NCI-H2107 treated with DMSO at 0.1 percent for 48 hours (cell line): ENCODE measurements around the gene TRAPPC12.

Experiments used
- DNase-seq: peaks from one replicate; lab custom pipeline; 2025; ENCODE audit not compliant: unreplicated experiment; lab: John Stamatoyannopoulos, UW

TRAPPC12 gene

GRCh38 chr2:3465844-3466481, 86.5 kb downstream of the TRAPPC12 start:
- DNase-seq, result no peak

DNA sequence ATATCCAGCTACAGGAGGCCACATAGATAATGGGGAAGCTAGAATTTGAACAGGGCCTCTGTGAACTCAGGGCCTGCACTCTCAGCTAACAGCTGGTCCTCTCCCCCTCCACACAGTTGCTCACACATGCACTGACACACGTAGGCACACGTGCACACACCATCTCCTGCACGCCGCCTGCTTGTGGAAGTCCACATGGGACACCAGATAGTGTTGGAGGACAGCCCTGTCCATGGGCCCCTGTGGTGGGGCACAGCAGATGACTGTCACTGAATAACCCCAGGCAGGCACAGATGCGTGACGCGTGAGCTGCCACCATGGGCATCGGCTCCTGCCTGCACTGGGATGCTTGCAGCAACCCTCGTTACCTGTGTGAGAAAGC, 87.0 kb downstream of the TRAPPC12 start:
- DNase-seq, result no peak

DNA sequence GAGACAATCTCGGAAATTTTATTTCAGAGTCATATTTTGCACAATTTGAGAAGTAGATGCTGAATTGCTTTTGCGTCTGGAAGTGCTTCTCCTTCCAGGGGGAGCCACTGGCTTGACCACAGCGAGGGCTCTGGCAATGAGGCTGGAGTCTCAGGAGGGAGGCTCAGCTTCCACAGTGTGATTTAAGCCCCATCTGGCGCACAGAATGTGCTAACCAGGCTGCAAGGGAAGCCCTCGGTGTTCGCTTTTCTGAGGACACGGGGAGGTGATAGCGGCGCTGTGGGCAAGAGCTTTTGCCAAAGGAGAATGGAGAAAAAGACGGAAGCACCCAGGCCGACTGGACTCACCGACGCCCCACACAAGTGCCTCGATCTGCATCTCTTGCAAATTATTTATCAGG, 87.5 kb downstream of the TRAPPC12 start:
- DNase-seq, result no peak

- DNase-seq, result no peak
Observed at GRCh38 chr2:3467654-3468053, 88.2 kb downstream of the TRAPPC12 start.

- no peak for DNase-seq
Observed at GRCh38 chr2:3468296-3468988, 88.9 kb downstream of the TRAPPC12 start.

GRCh38 chr2:3469486-3469885, 90.0 kb downstream of the TRAPPC12 start:
- DNase-seq, result no peak

GRCh38 chr2:3470166-3470651, 90.7 kb downstream of the TRAPPC12 start:
- no peak for DNase-seq

DNA sequence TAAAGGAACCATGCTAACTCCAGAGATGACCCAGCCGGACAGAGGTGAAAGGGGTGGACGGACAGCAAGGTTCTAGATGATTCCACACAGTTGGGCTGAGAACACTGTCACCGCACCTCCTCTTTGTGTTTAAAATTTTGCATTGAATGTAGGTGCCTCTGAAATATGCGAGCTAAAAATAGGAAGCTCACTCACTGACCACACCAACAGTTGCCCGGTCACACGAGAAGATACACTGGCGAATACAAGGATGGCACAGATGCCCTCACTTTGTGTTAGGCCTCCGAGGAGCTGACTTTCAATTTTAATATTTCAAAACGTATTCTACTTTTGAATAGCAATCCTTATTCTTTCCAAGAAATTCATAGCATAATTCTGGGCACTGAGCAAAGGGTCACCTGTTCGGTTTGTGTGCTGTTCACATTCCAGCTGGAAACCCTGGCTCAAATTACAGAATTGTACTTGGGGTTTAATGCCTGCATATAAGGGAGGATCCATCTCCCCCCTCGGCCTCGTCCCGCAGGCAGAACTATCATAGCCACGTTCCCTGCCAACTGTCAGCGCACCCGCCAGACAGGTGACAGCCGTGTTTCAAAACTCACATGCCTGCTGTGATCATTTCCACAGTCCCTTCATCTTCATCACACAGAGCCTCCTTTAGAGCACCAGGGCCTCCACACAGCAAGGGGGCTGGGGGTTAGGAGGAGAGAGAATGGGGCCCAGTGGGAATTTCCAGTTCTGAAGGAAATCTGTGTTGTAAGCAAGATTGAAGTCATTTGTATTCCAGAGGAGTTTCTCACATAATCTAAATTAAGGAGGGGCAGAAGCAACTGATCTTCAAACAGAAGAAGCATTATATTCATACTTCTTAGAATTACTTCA, 91.6 kb downstream of the TRAPPC12 start:
- no peak for DNase-seq

GRCh38 chr2:3472296-3472695, 92.8 kb downstream of the TRAPPC12 start:
- no peak for DNase-seq

DNA sequence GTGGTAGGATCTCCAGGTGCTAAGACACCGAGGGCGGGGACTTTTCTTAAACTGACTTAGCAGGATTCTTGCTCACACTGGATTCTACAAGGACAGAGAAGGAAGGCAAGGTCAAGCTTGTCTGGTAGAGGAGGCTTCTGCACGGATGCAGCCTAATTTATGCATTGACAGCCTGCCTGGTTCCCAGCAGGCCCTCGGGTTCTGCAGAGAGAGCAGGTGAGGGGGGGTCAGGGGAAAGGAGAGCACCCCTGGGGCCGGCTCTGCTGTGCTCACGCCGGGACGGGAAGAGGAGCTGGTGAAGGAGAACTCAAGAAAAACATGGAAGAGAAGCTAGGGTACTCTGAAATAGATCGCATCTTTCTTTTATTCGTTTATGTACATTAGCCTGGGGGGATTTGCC, 93.5 kb downstream of the TRAPPC12 start:
- no peak for DNase-seq

DNA sequence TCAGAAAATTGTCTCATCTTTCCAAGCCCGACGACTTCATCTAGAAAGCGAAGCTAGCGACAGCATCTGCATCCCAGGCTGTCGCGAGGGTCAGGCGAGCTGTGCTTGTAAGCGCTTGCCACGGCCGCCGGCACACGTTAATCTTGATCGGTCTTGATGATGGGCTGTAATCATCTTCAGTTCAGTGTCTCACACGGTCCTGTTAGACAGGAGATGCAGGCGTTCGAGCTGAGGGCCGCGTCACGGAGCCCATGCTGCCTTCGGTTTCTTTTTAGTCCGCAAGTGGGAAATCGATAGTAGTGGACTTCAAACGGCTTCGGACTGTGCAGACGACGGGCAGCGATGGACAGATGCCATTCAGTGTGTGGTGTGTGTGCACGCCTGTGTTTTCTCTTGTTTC, 96.3 kb downstream of the TRAPPC12 start:
- no peak for DNase-seq

- DNase-seq, result no peak
Observed at GRCh38 chr2:3476321-3476984, 97.0 kb downstream of the TRAPPC12 start.

- DNase-seq, result no peak
Observed at GRCh38 chr2:3476985-3477327, 97.5 kb downstream of the TRAPPC12 start.

DNA sequence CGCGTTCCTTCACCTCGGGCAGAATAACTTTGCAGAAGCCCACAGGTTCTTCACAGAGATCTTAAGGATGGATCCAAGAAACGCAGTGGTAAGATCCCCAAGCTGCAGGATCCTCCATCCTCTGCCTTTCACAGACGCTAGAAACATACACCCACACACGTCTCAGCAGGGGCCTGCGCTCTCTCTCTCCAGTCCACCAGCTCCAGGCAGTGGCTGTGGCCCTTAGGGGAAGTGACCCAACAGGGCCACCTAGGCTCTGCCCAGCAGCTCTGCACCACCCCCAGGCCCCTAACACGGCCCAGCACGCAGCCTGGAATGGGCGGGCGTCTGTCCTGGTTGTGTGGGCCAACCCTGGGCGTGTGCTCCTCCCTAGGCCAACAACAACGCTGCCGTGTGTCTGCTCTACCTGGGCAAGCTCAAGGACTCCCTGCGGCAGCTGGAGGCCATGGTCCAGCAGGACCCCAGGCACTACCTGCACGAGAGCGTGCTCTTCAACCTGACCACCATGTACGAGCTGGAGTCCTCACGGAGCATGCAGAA, 99.4 kb downstream of the TRAPPC12 start:
- no peak for DNase-seq

GRCh38 chr2:3479430-3480320, 100.2 kb downstream of the TRAPPC12 start:
- DNase-seq, result no peak

- no peak for DNase-seq
Observed at GRCh38 chr2:3480352-3481010, 101.0 kb downstream of the TRAPPC12 start.

GRCh38 chr2:3481011-3481400, 101.5 kb downstream of the TRAPPC12 start:
- no peak for DNase-seq

GRCh38 chr2:3481736-3482362, 102.4 kb downstream of the TRAPPC12 start:
- no peak for DNase-seq

DNA sequence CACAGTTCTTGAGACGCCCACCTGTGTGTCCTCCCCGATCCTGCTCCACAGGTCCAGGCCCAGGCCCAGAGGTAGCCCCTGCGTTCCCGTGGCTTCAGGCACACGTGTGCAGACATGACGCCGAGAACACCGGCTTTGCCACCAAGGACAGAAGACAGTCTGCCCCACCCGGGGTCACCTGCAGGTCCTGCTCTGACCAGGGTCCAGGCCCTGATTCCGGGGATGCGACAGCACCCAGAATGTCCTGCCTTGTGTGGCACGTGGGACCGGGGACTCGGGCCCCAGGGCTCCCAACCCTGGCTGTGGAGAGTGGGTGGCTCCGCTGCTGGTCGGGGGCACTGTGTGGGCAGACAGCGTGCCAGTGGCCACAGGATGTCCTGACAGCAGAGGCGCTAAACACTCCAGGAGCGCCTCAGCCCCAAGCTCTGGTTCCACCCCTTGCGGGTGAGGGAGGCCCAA, 102.9 kb downstream of the TRAPPC12 start:
- DNase-seq, result no peak
